Fibroblast of peridontal ligament (primary cell): ENCODE results near the gene FGF23.
"Not testable (repeated sequence)": the region's sequence is repeated elsewhere in the genome, so short reads cannot be mapped to it uniquely, and the experiment has no call there.

Source experiments
- DNase-seq: peaks from one replicate; pipeline ENCODE4 v3.0.0-alpha.2; 2010; ENCODE audit errors: extremely low read depth

Gene FGF23

GRCh38 chr12:4379405-4379804, at the start of gene FGF23:
FGF23 (minus strand) TSS chr12:4379712; CDS start chr12:4379582, 130 bp downstream.
- peak; percentile 14 for DNase-seq

GRCh38 chr12:4424422-4424821, 44.9 kb upstream of the FGF23 start:
- DNase-seq = no peak

- no peak for DNase-seq
Measured at GRCh38 chr12:4423528-4424195, 44.1 kb upstream of the FGF23 start.

- no peak for DNase-seq
Measured at GRCh38 chr12:4422985-4423384, 43.5 kb upstream of the FGF23 start.

- DNase-seq = peak; percentile 34
Measured at GRCh38 chr12:4421590-4422031, 42.1 kb upstream of the FGF23 start.

GRCh38 chr12:4420138-4420670, 40.7 kb upstream of the FGF23 start:
- DNase-seq = no peak

GRCh38 chr12:4418913-4419312, 39.4 kb upstream of the FGF23 start:
- no peak for DNase-seq

- DNase-seq = no peak
Measured at GRCh38 chr12:4417936-4418335, 38.4 kb upstream of the FGF23 start.

GRCh38 chr12:4417455-4417854, 37.9 kb upstream of the FGF23 start:
- no peak for DNase-seq

- no peak for DNase-seq
Measured at GRCh38 chr12:4416276-4416675, 36.8 kb upstream of the FGF23 start.

GRCh38 chr12:4412465-4412864, 33.0 kb upstream of the FGF23 start:
- DNase-seq = no peak

GRCh38 chr12:4412056-4412455, 32.5 kb upstream of the FGF23 start:
- no peak for DNase-seq

- no peak for DNase-seq
Measured at GRCh38 chr12:4407136-4407535, 27.6 kb upstream of the FGF23 start.

GRCh38 chr12:4404877-4405637, 25.5 kb upstream of the FGF23 start:
- DNase-seq = not testable (repeated sequence)

- no peak for DNase-seq
Measured at GRCh38 chr12:4402996-4403395, 23.5 kb upstream of the FGF23 start.

GRCh38 chr12:4401117-4401516, 21.6 kb upstream of the FGF23 start:
- DNase-seq = no peak

- DNase-seq = no peak
Measured at GRCh38 chr12:4395818-4396217, 16.3 kb upstream of the FGF23 start.

GRCh38 chr12:4393211-4393610, 13.7 kb upstream of the FGF23 start:
- no peak for DNase-seq

GRCh38 chr12:4392223-4392742, 12.8 kb upstream of the FGF23 start:
- no peak for DNase-seq

GRCh38 chr12:4388662-4389061, 9.2 kb upstream of the FGF23 start:
- DNase-seq = no peak

- no peak for DNase-seq
Measured at GRCh38 chr12:4388032-4388431, 8.5 kb upstream of the FGF23 start.

- DNase-seq = no peak
Measured at GRCh38 chr12:4387607-4388006, 8.1 kb upstream of the FGF23 start.

- no peak for DNase-seq
Measured at GRCh38 chr12:4386801-4387200, 7.3 kb upstream of the FGF23 start.
